Cardiac fibroblast (primary cell): Measurements from ENCODE around the gene ELL.
A peak's percentile ranks its signal among the peaks of the same experiment; 100 is the strongest.
"Not testable (repeated sequence)": the region's sequence is repeated elsewhere in the genome, so short reads cannot be mapped to it uniquely, and the experiment has no call there.

Experiments used
- DNase-seq, 2 donors: peaks; one replicate each; pipeline versions ENCODE4 v3.0.0 to v3.0.0-alpha.2; 2010; ENCODE audit warnings: low read depth in 2 of 2
- H3K4me3 ChIP-seq, 2 donors: replicated peaks in 1 of 2; 1 replicate in 1 of 2; 2 replicates in 1 of 2; pipeline ENCODE4 v1.5.1; 2011; ENCODE audit warnings: low read depth in 2 of 2, low read length in 2 of 2, mild to moderate bottlenecking in 2 of 2, moderate library complexity in 1 of 2
- TF ChIP-seq, protein P1 (sequence below): IDR thresholded peaks from one replicate; pipeline ENCODE4 v1.5.1; 2011; ENCODE audit warnings: low read depth, mild to moderate bottlenecking, low read length, inconsistent platforms

ELL gene

DNA sequence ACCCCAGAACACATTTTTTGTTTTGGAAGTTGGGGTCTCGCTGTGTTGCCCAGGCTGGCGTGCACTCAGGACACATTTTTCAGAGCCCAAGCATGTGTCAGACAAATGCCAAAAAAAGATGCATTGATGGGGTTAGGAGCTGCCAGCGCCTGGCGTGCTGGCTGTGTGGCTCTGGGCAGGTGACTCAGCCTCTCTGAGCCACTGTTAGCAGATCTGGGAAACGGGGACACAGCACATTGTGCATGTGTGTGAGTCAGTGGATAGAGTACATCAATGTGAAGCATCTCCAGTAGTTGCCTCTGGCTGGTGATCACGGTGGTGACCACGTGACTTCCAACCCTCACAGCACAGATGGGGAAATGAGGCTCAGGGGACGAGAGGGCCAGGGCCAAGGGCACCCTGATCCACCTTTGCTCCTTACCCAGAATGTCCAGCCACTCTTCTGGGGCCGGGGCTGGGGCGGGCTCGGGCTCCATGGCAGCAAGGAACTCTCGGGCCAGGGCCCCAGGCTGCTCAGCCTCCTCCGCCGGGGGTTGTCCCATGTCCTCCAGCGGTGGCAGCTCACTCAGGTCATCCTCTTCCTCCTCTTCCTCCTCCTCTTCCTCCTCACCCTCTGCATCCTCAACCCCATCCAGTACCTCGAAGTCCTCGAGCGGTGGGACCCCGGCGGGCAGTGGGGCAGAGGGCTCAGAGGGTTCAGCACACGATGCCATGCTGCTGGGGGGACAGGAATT lies 19.6 kb upstream of the ELL start:
- TF ChIP-seq, protein P1, sequence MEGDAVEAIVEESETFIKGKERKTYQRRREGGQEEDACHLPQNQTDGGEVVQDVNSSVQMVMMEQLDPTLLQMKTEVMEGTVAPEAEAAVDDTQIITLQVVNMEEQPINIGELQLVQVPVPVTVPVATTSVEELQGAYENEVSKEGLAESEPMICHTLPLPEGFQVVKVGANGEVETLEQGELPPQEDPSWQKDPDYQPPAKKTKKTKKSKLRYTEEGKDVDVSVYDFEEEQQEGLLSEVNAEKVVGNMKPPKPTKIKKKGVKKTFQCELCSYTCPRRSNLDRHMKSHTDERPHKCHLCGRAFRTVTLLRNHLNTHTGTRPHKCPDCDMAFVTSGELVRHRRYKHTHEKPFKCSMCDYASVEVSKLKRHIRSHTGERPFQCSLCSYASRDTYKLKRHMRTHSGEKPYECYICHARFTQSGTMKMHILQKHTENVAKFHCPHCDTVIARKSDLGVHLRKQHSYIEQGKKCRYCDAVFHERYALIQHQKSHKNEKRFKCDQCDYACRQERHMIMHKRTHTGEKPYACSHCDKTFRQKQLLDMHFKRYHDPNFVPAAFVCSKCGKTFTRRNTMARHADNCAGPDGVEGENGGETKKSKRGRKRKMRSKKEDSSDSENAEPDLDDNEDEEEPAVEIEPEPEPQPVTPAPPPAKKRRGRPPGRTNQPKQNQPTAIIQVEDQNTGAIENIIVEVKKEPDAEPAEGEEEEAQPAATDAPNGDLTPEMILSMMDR = no peak
- H3K4me3 ChIP-seq = peak overlapping the region in 1 of 2 donors; percentile 5
- DNase-seq = peak in 1 of 2 donors; percentile 75

DNA sequence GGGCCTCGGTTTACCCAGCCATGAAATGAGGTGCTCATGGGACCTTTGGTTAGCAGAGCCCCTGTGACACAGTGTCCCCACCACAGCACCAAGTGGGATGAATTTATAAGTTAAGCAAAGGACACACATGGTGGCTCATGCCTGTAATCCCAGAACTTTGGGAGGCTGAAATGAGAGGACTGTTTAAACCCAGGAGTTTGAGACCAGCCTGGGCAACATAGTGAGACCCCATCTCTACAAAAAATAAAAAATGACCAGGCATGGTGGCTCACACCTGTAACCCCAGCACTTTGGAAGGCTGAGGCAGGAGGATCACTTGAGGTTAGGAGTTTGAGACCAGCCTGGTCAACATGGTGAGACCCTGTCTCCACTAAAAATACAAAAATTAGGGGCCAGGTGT lies 18.3 kb upstream of the ELL start:
- not testable (repeated sequence) for H3K4me3 ChIP-seq, DNase-seq

GRCh38 chr19:18539372-18539771 lies 17.5 kb upstream of the ELL start:
- no peak for DNase-seq
- H3K4me3 ChIP-seq = no peak overlapping the region
- TF ChIP-seq, protein P1 = no peak

- no peak for DNase-seq
- TF ChIP-seq, protein P1 = no peak
- no peak overlapping the region for H3K4me3 ChIP-seq
These were observed 16.2 kb upstream of the ELL start for GRCh38 chr19:18538115-18538514.

DNA sequence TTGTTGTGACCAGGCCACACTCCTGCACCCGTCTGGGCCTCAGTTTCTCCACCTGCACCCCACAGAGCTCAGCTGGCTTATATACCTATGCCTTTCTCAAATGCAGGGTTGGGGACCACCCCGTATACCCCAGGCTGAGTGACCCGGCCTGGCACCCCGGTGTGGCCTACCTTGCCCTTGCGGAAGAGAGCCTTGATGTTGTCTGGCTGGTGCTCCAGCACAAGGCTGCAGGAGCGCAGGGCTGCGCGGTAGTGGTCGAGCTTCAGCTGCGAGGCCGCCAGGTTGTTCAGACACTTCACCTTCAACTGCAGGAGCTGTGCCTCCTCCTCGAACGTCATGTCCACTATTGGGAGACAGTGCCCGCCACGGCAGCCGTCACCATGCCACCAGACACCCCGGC lies 15.6 kb upstream of the ELL start:
- DNase-seq = no peak
- TF ChIP-seq, protein P1 = no peak
- H3K4me3 ChIP-seq = no peak overlapping the region

- TF ChIP-seq, protein P1 = no peak
- H3K4me3 ChIP-seq = no peak overlapping the region
- no peak for DNase-seq
These were observed 14.6 kb upstream of the ELL start for GRCh38 chr19:18536475-18536874.

- TF ChIP-seq, protein P1 = no peak
- H3K4me3 ChIP-seq = no peak overlapping the region
- DNase-seq = no peak
These were observed 11.2 kb upstream of the ELL start for GRCh38 chr19:18533058-18533457.
